HG03039 (cell line): ENCODE measurements around the gene ZNF296.

Experiments
- ATAC-seq: cut with Tn5 transposase; IDR thresholded peaks from one replicate; pipeline ENCODE4 v1.9.1; 2021; ENCODE audit warnings: mild to moderate bottlenecking, moderate library complexity; ENCODE audit not compliant: unreplicated experiment

The ZNF296 gene

GRCh38 chr19:45027371-45027770 lies 48.9 kb downstream of the ZNF296 start:
- ATAC-seq = no peak

DNA sequence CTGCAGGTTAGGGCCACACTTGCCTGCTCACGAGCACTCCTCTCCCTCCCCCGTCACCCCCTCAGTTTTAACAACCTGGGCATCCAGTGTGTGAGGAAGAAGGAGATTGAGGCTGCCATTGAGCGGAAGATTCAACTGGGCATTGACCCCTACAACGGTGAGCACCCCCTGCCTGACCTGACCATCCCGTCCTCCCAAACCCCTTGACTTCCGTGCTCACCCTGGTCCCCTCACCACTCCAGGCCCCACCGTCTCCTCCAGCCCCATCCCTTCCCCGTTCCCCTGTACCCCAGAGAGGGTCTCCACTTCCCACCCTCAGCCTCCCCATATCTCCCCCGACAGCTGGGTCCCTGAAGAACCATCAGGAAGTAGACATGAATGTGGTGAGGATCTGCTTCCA lies 51.0 kb downstream of the ZNF296 start:
- ATAC-seq = no peak

- no peak for ATAC-seq
Observed at GRCh38 chr19:45023048-45023447, 53.2 kb downstream of the ZNF296 start.

DNA sequence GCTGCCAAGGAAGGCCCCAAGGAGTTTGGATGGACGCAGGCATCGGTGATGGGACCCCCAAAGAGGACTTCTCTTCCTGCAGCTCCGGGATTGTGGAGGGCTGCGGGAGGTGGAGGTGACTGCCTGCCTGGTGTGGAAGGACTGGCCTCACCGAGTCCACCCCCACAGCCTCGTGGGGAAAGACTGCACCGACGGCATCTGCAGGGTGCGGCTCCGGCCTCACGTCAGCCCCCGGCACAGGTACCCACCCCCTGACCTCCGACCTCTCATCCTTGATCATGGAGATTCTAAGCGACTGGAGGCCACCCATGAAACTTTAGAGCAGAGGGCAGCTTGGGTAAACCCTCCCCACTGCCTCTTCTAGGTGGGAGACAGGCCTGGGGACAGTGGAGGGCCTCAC lies 54.3 kb downstream of the ZNF296 start:
- no peak for ATAC-seq
